Rectal smooth muscle tissue (tissue), 1 donor: ENCODE results near the gene USP28.

Experiments
- H3K27ac ChIP-seq: one replicate; pipeline ENCODE4 v1.7.0; 2013; ENCODE audit warnings: low read depth, low read length, inconsistent platforms
- H3K27me3 ChIP-seq: one replicate; pipeline ENCODE4 v1.7.0; 2013; ENCODE audit warnings: low read length; ENCODE audit not compliant: control insufficient read depth, insufficient read depth
- H3K36me3 ChIP-seq: one replicate; pipeline ENCODE4 v1.7.0; 2013; ENCODE audit warnings: low read length; ENCODE audit not compliant: control insufficient read depth, insufficient read depth
- H3K4me1 ChIP-seq: one replicate; pipeline ENCODE4 v1.7.0; 2013; ENCODE audit warnings: low read length; ENCODE audit not compliant: control insufficient read depth, insufficient read depth
- H3K4me3 ChIP-seq: one replicate; pipeline ENCODE4 v1.7.0; 2013; ENCODE audit warnings: low read length
- H3K9ac ChIP-seq: one replicate; pipeline ENCODE4 v1.7.0; 2013; ENCODE audit warnings: low read length

The USP28 gene

DNA sequence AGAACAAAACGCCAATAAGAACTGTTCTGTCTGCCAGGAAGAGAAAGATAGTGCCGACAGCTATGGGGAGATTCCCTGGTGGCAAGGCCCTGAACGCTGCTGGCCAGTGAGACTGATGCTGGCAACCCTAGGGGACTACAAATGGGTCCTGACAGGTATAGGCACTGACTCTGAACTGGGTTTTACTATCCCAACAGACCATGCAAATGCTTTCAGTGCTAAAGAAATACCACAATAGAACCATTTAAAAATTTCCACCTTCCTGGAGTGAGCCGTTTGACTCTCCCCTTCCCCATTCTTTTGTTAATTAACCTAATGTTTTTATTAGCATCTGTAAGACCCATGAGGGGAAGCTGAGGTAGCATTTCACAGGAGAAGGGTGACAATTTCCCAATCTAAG lies 25.7 kb downstream of the USP28 start:
- H3K36me3 ChIP-seq = peaks cover 10% of the 10 kb centered on the region
- H3K4me3 ChIP-seq = no peak overlapping the region

DNA sequence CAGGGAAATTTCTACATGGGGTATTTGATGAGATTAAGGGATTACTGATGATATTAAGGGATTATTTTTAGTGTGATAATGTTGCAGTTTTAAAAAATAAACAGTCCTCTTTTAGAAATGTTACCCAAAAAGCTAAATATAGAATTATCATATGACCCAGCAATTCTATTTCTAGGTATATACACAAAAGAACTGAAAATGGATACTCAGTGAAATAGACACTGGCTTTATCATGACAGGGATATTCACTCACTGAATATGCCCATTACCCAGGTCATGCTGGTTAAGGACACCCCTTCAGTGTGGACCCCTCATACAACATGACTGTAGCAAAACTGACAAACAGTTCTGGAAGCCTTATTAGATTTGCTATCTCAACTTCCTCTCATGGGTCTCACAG lies 27.8 kb downstream of the USP28 start:
- Histone ChIP-seq H3K9ac (no peak overlapping the region), H3K4me3 (no peak overlapping the region), H3K4me1 (no peaks in the 10 kb centered on the region), H3K27ac (no peak overlapping the region), H3K27me3 (no peaks in the 10 kb centered on the region), H3K36me3 (peaks cover 10% of the 10 kb centered on the region)

More for the DNA sequence above, 25.7 kb downstream of the USP28 start:
- no peaks in the 10 kb centered on the region for H3K4me1 ChIP-seq
- H3K27ac ChIP-seq = no peak overlapping the region
- H3K9ac ChIP-seq = no peak overlapping the region
- H3K27me3 ChIP-seq = no peaks in the 10 kb centered on the region

DNA sequence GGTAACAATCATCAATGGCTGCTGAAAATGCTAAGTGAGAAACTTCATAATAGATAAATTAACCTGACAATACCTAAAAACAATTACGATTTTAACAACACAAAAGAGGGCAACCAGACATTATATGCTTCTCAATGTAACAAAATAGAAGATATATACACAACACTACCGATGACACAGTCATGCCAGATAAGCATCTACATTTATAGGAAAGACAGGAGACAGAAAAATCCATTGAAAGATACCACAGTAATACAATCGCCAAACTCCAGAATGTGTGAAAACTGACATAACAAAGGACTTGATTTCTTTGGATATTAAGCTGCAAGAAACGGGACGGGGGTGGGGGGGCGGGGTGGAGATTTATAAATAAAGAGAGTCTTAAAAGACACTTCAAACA lies 28.3 kb downstream of the USP28 start:
- no peak overlapping the region for H3K27ac ChIP-seq
- H3K36me3 ChIP-seq = peaks cover 10% of the 10 kb centered on the region
- no peaks in the 10 kb centered on the region for H3K4me1 ChIP-seq
- H3K9ac ChIP-seq = no peak overlapping the region
- H3K4me3 ChIP-seq = no peak overlapping the region
- no peaks in the 10 kb centered on the region for H3K27me3 ChIP-seq

DNA sequence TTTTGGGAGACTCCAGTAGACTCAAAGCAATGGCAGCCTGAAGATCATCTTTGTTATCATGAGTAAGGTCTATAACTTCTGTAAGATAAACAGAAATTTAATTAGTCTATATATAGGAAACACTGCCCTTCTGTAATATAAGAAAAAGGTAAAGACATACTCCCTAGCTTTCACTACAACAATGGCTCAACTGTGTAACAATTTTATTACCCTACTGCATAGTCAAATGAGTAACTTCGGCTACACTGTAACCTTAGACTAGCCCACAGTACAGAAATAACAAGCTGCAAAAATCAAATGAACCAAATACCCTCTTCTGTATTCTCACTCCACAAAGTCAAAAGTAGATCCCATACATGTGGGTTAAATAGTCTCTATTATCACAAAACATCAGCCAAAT lies 33.7 kb downstream of the USP28 start:
- no peak overlapping the region for H3K27ac ChIP-seq
- no peak overlapping the region for H3K9ac ChIP-seq
- no peak overlapping the region for H3K4me3 ChIP-seq
- no peaks in the 10 kb centered on the region for H3K4me1 ChIP-seq
- H3K27me3 ChIP-seq = no peaks in the 10 kb centered on the region
- peaks cover 2% of the 10 kb centered on the region for H3K36me3 ChIP-seq

DNA sequence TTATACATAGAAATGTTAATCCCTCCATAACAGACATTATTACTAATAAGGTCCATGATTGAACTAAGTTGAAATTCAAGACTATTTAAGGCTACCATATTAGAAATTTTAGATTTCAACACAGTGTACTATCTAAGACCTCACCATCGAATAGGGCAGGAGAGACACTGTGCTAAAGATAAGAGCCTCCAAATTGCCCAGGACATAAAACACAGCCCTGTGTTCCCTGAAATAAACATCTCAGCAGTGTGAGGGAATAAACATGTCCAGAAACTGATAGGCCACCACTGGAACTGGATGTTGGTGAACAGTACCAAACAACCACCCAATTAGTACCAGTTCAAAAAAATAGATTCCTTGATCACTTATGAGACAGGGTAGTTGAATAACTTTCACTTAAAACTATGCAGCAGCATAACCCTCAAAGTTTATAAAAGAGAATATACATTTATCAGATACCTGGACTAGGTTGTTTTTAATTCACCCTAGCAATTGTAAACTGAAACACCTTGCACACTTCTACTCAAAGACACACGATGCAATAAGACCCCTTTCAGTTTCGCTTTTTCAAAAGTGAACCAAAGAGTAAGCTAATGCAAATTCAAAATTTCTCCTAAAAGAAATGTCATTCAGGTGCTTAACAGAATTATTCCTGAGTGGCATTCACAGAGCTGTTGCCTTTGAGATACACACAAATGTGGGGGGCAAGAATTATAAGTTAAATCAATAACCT lies 34.3 kb downstream of the USP28 start:
- no peak overlapping the region for H3K4me3 ChIP-seq
- H3K27ac ChIP-seq = no peak overlapping the region
- peaks cover 2% of the 10 kb centered on the region for H3K36me3 ChIP-seq

DNA sequence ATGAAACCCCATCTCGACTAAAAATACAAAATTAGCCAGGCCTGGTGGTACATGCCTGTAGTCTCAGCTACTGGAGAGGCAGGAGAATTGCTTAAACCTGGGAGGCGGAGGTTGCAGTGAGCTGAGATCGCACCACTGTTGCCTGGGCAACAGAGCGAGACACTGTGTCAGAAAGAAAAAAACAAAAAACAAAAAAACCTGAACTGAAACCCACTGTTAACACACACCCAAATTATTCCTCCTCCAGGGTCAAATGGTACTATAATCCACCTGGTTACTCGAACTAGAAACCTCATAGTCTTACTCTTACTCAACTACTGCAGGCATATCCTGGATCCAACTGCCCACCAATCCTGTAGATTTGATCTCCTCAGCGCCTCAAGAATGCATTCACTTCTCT lies 35.5 kb downstream of the USP28 start:
- no peak overlapping the region for H3K27ac ChIP-seq
- H3K9ac ChIP-seq = no peak overlapping the region
- no peak overlapping the region for H3K4me3 ChIP-seq
- no peaks in the 10 kb centered on the region for H3K27me3 ChIP-seq
- H3K36me3 ChIP-seq = peaks cover 2% of the 10 kb centered on the region
- H3K4me1 ChIP-seq = no peaks in the 10 kb centered on the region

More for the DNA sequence above, 34.3 kb downstream of the USP28 start:
- no peaks in the 10 kb centered on the region for H3K4me1 ChIP-seq
- no peak overlapping the region for H3K9ac ChIP-seq
- H3K27me3 ChIP-seq = no peaks in the 10 kb centered on the region

DNA sequence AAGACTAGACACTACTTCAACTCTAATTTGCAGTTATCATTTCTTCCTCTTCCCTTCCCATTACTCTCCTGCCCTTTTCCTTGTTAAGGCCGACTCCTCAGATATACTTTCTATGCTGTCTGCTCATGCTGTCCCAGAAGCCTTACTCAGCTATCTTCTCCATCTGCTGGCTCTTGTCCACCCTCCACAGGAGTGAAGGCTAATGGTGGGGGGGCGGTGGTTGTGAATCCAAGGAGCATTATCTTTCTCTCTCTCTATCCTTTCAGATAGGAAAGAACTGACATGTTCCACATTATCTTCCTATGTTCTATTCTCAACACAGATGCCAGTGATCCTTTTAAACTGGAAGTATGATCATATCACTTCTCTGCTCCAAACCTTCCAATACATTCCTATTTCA lies 37.4 kb downstream of the USP28 start:
- no peak overlapping the region for H3K27ac ChIP-seq

DNA sequence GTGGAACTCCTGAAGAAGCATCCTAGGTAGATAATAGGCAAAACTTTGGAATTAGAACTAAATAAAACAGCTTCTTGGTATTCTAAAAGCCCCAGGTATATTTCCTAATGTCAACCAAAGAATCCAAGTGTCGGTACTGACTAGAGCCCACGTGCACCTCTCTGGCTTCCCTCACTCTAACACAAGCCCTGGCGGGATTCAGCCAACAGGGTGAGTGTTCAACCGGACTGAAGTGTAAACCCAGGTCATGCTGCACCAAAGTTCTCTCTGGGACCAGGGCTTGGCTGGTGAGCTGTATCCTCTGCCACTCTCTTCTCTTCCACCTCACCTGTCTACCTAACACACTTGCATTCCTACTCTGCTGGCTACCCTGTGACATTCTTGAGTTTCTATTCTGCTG lies 40.1 kb downstream of the USP28 start:
- Histone ChIP-seq H3K27me3 (no peaks in the 10 kb centered on the region), H3K4me3 (no peak overlapping the region), H3K9ac (no peak overlapping the region), H3K4me1 (no peaks in the 10 kb centered on the region), H3K36me3 (peaks cover 6% of the 10 kb centered on the region), H3K27ac (no peak overlapping the region)

More for the DNA sequence above, 37.4 kb downstream of the USP28 start:
- no peak overlapping the region for H3K9ac ChIP-seq
- H3K4me3 ChIP-seq = no peak overlapping the region
- no peaks in the 10 kb centered on the region for H3K4me1 ChIP-seq
- no peaks in the 10 kb centered on the region for H3K27me3 ChIP-seq
- peaks cover 8% of the 10 kb centered on the region for H3K36me3 ChIP-seq

DNA sequence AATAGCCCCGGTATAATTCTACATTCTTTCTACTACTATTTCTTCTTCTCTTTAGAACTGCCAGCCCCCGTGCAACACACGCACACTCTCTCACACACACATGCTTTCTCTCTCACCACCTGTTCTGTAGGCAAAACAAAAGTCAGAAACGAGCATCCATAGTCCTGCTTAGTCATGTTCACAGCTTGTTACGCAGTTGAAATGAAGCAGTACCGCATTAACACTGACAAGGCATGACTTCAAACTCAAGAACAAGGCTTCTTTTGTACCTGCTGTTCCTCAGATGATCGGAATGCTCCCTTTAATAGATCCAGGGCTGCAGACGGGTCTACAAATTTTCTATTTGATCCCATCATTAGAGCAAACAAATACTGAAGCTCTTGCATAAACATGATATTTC lies 42.2 kb downstream of the USP28 start:
- Histone ChIP-seq H3K27ac (no peak overlapping the region), H3K27me3 (no peaks in the 10 kb centered on the region), H3K36me3 (peaks cover 6% of the 10 kb centered on the region), H3K9ac (no peak overlapping the region), H3K4me3 (no peak overlapping the region), H3K4me1 (no peaks in the 10 kb centered on the region)

DNA sequence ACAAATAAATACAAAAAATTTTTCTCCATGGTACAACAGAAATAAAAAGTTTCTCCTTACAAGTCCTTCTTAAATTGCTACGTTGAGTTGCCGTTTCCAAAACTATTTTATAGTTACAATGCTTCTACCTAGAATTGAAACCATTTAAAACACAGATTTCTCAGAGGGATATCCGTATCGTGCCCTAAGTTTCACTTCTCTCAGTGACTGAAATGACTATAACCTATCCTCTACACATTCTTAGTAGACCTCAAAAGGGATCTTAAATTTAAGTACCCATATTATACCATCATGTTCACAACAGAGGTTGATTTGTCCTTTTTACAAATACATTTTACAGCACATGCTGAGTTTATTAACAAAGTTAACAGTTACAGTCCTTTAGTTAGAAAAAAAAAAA lies 44.1 kb downstream of the USP28 start:
- H3K27me3 ChIP-seq = no peaks in the 10 kb centered on the region
- H3K4me3 ChIP-seq = no peak overlapping the region
- peaks cover 6% of the 10 kb centered on the region for H3K36me3 ChIP-seq
- no peak overlapping the region for H3K9ac ChIP-seq
- no peak overlapping the region for H3K27ac ChIP-seq
- no peaks in the 10 kb centered on the region for H3K4me1 ChIP-seq

DNA sequence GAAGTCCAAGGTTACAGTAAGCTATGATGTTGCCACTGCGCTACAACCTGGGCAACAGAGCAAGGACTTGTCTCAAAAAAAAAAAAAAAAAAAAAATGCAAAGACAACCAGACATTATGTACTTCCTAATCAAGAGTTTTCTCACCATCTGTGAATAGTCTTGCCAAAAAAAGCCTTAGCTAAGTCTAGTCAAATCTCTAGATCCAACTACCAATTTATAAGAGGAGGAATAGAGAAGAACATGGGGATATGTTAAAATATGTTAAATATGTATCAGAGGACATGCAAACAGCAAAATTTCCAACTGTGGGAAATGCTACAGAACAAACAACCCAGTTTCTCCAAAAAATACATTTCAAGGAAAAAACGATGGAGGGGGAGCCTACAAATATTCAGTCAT lies 45.6 kb downstream of the USP28 start:
- H3K9ac ChIP-seq = no peak overlapping the region
- no peaks in the 10 kb centered on the region for H3K4me1 ChIP-seq
- no peak overlapping the region for H3K4me3 ChIP-seq
- H3K27me3 ChIP-seq = no peaks in the 10 kb centered on the region
- no peak overlapping the region for H3K27ac ChIP-seq
- peaks cover 6% of the 10 kb centered on the region for H3K36me3 ChIP-seq

DNA sequence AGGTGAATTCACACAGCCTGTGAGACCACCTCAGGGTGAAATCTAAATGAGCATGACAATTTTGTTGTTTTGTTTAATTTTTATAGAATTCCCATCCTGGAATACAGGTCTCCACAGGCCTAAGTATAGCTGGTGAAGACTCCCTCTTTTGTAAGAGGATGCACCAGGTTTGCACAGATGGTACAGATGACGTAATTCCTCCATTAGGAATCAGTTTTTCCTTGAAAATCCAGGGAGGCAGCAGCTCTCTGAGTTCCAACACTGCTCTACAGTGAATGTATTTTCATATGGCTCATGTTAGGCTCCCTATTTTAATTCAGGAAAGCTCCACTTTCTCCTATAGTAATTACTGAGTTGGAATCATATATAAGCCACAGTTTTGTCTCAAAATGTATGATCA lies 47.2 kb downstream of the USP28 start:
- Histone ChIP-seq H3K27ac (no peak overlapping the region), H3K27me3 (no peaks in the 10 kb centered on the region), H3K36me3 (no peaks in the 10 kb centered on the region), H3K9ac (no peak overlapping the region), H3K4me3 (no peak overlapping the region), H3K4me1 (no peaks in the 10 kb centered on the region)

DNA sequence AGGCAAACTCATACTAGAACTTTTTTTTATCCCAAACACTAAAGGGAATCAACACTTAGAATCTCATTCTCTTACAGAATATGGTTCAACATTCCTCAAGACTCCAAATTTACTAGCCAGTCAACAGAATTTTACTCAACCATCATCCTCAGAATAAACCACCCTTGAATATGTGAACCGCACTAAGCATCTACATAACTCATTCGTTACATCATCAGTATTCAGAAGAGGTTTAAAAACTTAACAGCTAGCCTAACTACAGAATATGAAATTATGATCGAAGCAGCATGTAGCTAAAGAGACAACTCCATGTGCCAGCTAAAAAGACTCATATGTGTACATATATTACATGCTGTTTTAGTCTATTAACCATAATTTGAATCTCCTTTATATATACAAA lies 47.9 kb downstream of the USP28 start:
- no peaks in the 10 kb centered on the region for H3K4me1 ChIP-seq
- no peak overlapping the region for H3K27ac ChIP-seq
- H3K27me3 ChIP-seq = no peaks in the 10 kb centered on the region
- H3K9ac ChIP-seq = no peak overlapping the region
- H3K4me3 ChIP-seq = no peak overlapping the region
- H3K36me3 ChIP-seq = no peaks in the 10 kb centered on the region
